Neuron (in vitro differentiated cells): ENCODE results near the gene SERPINA6.

Source experiments
- H2AFZ ChIP-seq: one replicate; pipeline ENCODE4 v1.6.1; 2013; ENCODE audit warnings: low read depth, mild to moderate bottlenecking, inconsistent platforms, low read length, moderate library complexity
- H3K27me3 ChIP-seq: one replicate; pipeline ENCODE4 v1.6.1; 2013; ENCODE audit warnings: low read length; ENCODE audit not compliant: insufficient read depth
- H3K36me3 ChIP-seq: one replicate; pipeline ENCODE4 v1.6.1; 2013; ENCODE audit warnings: low read length; ENCODE audit not compliant: insufficient read depth
- H3K4me1 ChIP-seq: one replicate; pipeline ENCODE4 v1.6.1; 2013; ENCODE audit warnings: low read length; ENCODE audit not compliant: insufficient read depth
- H3K4me3 ChIP-seq: 2 replicates; pipeline ENCODE4 v1.5.1; 2013; ENCODE audit warnings: mild to moderate bottlenecking, low read length, moderate library complexity
- H3K9me3 ChIP-seq: one replicate; pipeline ENCODE4 v1.6.1; 2013; ENCODE audit warnings: low read length

SERPINA6 gene

DNA sequence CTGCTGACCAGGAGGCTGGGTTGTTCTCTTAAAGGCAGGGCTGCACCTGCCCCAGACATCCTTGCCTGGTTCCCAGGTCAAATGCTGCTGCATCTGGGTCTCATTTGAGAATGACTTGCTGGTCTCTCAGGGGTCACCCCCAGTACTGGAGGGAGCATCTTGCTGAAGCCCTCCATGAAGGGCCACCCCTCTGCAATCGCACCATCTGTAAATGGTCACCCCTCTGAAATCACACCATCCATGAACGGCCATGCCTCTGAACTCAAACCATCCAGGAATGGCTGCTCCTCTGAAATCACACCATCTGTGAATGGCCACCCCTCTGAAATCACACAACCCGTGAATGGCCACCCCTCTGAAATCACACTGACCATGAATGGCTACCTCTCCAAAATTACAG is 7.3 kb upstream of the SERPINA6 start:
- Histone ChIP-seq H3K4me3 (no peak overlapping the region), H2AFZ (no peak overlapping the region), H3K9me3 (no peaks in the 10 kb centered on the region), H3K4me1 (no peaks in the 10 kb centered on the region), H3K27me3 (no peaks in the 10 kb centered on the region), H3K36me3 (no peaks in the 10 kb centered on the region)

DNA sequence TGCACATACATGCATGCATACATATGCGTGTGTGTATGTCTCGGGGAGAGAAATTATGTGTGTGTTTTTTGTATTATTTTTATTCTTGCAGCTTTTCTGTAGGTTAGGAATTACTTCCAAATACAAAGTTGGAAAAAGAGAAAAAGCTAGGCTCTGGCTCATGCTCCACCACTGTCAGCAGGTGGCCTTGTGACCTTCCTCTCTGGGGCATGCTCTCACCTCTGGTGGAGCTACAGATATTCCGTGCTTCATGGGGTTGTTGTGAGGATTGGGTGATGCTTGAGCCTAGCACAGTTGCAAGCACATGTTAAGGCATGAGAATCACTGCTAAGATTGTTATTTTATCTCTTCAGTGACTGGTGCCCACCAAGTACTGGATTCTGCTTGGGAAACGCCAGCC is 6.7 kb upstream of the SERPINA6 start:
- no peak overlapping the region for H2AFZ ChIP-seq
- no peaks in the 10 kb centered on the region for H3K4me1 ChIP-seq
- no peaks in the 10 kb centered on the region for H3K36me3 ChIP-seq
- no peak overlapping the region for H3K4me3 ChIP-seq
- H3K9me3 ChIP-seq = no peaks in the 10 kb centered on the region
- no peaks in the 10 kb centered on the region for H3K27me3 ChIP-seq

DNA sequence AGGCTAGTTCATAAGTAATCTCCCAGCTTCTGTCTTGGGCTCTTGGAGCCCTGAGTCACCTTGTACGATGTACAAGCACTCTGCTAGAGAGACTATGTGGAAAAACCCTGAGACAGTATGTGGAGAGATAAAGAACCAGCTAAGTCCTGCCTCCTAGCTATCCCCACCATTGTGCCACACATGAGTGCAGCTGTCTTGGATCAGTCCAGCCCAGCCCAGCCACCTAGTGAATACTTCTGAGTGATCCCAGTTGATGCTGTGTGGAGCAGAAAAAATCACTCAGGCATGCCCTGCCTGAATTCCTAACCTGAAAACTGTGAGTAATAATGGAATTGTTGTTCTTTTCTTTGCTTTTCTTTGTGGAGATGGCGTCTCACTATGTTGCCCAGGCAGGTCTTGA is 5.1 kb upstream of the SERPINA6 start:
- H3K36me3 ChIP-seq = no peaks in the 10 kb centered on the region
- no peak overlapping the region for H3K4me3 ChIP-seq
- no peaks in the 10 kb centered on the region for H3K4me1 ChIP-seq
- H3K9me3 ChIP-seq = no peaks in the 10 kb centered on the region
- no peaks in the 10 kb centered on the region for H3K27me3 ChIP-seq
- H2AFZ ChIP-seq = no peak overlapping the region

DNA sequence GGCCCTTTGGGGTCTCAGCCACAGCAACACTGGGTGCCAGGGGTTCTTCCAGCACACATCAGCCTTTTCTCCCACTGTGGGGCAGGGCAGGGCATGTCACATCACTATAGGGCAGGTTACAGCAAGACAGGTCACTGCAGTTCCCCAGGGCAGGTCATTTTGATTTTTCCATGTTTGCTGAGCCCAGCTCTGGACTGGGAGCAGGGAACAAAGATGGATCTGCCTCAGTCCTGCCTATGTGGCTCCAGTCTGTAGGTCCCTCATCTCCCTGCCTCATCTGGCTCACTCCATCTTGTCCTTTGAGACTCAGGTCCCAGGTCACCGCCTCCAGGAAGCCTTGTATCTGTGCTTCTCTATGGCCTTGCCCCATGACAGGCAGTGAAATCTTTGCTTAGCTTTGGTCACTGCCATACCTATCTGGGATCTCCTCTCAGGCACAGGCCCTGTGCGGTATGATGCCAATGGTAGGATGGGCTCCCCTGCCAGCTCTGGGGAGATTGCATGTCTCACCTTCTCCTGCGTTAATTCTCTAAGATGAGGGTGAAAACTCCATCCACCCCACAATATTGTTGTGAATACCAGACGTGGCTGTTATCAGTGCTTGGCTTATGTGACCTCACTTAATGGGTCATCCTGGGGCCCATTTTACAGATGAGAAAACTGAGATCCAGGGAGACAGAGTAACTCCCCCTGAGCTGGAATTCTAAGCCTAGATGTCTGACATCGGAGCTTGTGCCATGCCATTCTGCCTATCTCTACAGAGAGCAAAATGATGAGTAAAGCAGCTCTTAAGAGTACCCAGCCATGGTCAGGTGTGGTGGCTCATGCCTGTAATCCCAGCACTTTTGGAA is 1.5 kb downstream of the SERPINA6 start:
- Histone ChIP-seq H3K9me3 (no peaks in the 10 kb centered on the region), H3K4me3 (no peak overlapping the region), H3K4me1 (no peaks in the 10 kb centered on the region), H2AFZ (no peak overlapping the region), H3K27me3 (no peaks in the 10 kb centered on the region), H3K36me3 (no peaks in the 10 kb centered on the region)

DNA sequence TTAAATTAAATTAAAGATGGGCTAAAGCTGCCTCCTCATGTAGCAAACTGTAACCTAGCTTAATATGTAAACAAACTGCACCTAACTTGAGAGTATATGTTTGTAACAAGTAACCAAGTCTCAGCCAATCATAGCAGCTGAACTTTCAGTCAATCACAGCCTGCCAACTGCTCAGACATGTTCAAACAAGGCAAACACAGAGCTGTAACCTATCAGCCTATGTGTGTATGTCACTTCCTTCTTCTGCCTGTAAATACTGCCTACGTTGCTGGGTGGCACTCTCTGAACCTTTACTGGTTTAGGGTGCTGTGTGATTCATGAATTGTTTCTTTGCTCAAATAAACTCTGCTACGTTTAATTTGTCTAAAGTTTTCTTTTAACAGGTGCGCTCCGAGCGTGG is 2.9 kb downstream of the SERPINA6 start:
- Histone ChIP-seq H2AFZ (no peak overlapping the region), H3K4me3 (no peak overlapping the region), H3K4me1 (no peaks in the 10 kb centered on the region), H3K27me3 (no peaks in the 10 kb centered on the region), H3K36me3 (no peaks in the 10 kb centered on the region), H3K9me3 (no peaks in the 10 kb centered on the region)

DNA sequence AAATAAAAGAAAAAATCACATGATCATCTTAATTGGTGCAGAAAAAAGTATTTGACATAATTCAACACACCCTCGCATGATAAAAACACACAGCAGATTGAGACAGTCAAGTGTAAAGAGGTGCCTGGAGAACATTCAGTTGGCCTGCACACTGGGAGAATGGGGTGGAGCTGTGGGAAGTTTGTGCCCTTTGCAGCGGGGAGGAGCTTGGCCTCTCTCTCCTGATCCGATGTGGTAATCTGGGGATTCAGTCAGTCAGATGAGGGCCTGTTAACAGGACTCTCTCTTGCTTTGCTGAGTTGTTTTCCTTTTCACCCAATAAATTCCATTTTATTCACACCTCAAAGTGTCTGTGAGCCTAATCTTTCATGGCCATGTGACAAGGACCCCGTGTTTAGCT is 5.9 kb downstream of the SERPINA6 start:
- no peaks in the 10 kb centered on the region for H3K4me1 ChIP-seq
- no peaks in the 10 kb centered on the region for H3K9me3 ChIP-seq
- no peak overlapping the region for H3K4me3 ChIP-seq
- H3K27me3 ChIP-seq = no peaks in the 10 kb centered on the region
- H2AFZ ChIP-seq = no peak overlapping the region
- H3K36me3 ChIP-seq = no peaks in the 10 kb centered on the region

DNA sequence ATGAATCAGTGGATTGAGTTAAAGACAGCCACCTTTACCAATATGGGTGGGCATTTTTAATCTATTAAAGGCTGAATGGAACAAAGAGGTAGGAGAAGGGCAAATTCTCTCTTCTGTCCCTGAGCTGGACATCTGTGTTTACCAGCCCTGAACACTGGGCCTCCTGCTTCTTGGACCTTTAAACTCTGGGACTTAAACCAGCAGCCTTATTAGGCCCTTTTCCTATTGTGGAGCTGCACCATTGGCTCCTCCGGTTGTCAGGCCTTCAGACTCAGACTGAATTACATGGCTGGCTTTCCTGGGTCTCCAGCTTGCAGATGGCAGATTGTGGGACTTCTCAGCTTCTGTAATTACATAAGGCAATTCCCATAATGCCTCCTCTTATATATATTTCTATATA is 6.4 kb downstream of the SERPINA6 start:
- no peaks in the 10 kb centered on the region for H3K9me3 ChIP-seq
- H3K4me3 ChIP-seq = no peak overlapping the region
- no peaks in the 10 kb centered on the region for H3K4me1 ChIP-seq
- no peaks in the 10 kb centered on the region for H3K36me3 ChIP-seq
- no peaks in the 10 kb centered on the region for H3K27me3 ChIP-seq
- H2AFZ ChIP-seq = no peak overlapping the region

DNA sequence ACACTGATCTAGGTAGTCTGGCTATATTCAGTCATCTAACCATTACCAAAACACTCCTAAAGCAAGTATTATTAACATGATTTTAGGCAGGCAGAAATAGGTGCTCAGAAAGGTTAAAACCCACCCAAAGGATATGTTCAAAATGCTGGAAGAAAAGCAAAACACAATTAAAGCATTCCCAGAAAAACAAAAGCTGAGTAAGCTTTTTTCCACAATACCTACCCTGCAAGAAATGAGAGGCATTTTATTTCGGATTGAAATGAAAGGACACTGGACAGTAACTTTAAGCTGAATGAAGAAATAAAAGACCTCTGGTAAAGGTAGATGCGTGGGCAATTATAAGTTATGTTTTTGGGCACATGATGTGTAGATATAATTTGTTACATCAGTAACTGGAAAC is 8.2 kb downstream of the SERPINA6 start:
- Histone ChIP-seq H3K36me3 (no peaks in the 10 kb centered on the region), H3K4me1 (no peaks in the 10 kb centered on the region), H2AFZ (no peak overlapping the region), H3K9me3 (no peaks in the 10 kb centered on the region), H3K27me3 (no peaks in the 10 kb centered on the region), H3K4me3 (no peak overlapping the region)

DNA sequence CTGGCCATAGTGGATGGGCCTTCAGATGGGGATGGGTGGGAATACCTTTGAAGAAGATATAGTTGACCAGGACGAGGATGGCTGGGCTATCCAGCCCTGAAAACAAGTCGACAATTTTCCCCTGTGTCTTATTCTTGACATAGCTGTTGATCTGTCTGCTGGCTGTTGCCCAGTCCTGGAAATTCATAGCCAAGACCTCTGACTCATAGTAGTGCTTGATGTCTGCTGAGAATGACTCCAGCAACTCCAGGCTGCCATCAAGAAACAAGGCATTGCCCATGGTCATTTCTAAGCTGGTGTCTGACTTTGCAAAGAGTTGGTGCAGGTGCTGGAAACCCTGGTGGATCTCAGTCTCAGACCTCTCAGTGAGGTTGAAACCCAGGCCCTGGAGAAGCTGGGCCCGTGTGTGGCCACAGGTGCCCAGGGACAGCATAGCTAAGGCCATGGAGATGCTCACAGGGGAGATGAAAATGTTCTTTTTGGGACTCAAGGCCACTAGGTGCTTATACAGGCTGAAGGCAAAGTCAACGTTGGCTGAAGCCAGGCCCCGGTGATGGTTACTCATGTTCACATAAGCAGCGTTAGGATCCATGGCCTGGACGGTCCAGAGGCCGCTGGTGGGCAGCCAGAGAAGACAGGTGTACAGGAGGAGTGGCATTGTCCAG is 9.0 kb downstream of the SERPINA6 start:
- Histone ChIP-seq H3K4me1 (no peaks in the 10 kb centered on the region), H3K27me3 (no peaks in the 10 kb centered on the region), H2AFZ (no peak overlapping the region), H3K36me3 (no peaks in the 10 kb centered on the region), H3K4me3 (no peak overlapping the region), H3K9me3 (no peaks in the 10 kb centered on the region)

DNA sequence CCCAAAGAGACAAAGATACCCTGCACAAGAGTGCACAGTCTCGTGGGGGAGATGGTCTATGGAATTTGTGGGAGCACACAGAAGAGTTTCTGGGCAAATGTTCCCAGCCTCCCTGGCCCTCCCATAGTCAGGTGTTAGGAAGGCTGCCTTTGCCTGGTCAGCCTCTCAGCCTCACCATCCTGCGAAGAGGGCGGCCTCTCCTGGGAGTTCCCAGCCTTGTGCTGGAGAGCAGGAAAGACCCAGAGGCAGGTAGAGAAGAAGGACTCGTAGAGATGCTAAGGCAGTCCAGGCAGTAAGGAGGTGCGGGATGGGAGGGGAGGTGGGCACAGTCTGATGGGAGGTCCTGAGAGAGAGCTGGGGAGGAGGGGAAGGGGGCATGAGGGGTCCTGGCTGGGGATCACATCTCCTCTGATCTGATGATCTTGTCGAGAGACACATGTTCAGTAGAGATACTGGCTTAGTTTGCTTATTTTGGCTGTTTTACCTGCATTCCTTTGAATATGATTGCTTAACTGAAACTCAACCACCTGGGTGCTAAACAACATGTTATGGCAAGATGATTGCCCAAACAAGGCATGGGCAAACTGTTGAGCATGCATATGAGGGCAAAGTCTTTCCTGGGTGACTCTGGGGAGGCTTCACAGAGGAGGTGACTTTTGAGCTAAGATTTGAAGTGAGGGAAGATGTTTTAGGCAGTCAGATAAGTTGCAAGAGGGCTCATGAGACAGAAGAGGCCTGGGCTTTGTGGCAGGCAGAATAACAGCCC is 10.5 kb downstream of the SERPINA6 start:
- H3K36me3 ChIP-seq = no peaks in the 10 kb centered on the region
- H3K4me3 ChIP-seq = no peak overlapping the region
- H3K4me1 ChIP-seq = no peaks in the 10 kb centered on the region
- H3K27me3 ChIP-seq = no peaks in the 10 kb centered on the region
- no peak overlapping the region for H2AFZ ChIP-seq
- no peaks in the 10 kb centered on the region for H3K9me3 ChIP-seq

DNA sequence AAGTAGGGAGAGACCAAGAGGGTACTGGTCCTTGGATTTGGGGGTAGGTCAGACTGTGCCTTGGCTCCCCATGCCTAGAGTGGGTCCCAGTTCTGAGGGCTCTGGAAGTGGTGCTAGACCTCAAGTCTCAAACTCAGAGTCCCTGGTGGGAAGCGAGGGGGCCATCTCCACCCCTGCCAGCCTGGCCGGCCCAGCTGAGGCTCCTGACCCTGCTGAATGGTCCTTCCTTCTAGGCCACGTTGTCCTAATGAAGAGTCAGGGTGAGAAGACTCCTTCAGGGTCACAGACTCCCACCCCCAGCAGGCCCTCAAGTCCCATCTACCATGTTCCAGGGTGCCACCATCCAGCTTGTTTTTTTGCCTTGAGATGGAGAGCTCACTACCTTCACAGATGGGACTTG is 12.9 kb downstream of the SERPINA6 start:
- Histone ChIP-seq H3K4me1 (no peaks in the 10 kb centered on the region), H3K9me3 (no peaks in the 10 kb centered on the region), H3K4me3 (no peak overlapping the region), H3K27me3 (no peaks in the 10 kb centered on the region), H2AFZ (no peak overlapping the region), H3K36me3 (no peaks in the 10 kb centered on the region)

DNA sequence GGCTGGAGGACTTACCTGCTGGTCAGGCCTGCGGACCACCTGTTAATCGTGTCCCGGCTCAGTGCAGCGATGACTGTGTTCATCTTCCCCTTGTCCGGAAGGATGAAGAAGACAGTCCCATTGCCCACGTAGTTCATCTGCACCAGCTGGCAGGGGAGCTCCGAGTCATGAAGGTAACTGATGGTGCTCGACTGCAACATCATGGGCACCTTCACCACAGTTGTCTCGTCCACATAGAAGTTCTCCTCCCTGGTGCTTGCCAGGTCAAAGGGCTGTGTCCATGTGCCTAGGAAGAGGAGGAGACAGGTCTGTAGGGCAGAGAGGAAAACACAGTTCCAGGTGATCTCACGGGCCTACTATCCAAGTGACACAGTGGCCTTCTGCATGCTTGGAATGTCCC is 13.4 kb downstream of the SERPINA6 start:
- Histone ChIP-seq H3K4me3 (no peak overlapping the region), H3K9me3 (no peaks in the 10 kb centered on the region)

DNA sequence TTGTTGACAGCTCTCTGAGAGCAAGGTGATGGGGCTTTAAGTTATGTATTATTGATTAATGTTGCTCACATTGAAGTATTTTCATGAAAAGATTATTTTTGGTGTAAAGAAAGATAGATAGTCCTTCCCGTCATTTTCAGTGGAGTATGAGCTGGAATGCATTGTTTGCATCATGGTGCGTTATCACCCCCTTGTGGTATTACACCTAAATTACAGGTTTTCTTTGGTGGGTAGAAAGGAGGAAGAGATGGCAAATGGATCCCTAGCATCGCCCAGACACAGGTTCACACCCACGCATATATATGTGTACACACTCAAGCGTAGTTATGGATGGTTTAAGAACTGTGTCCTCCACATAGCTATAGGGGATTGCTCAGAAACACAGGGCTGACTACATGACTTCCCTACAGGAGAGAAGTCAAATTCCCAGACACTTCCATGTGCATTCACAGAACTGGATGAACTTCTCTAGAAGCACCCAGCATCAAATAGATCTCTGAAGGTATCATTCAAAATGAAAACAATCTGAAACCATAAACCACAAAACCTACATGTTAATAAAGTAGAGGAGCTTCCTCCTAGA is 15.6 kb downstream of the SERPINA6 start:
- no peaks in the 10 kb centered on the region for H3K4me1 ChIP-seq
- no peaks in the 10 kb centered on the region for H3K27me3 ChIP-seq
- H2AFZ ChIP-seq = no peak overlapping the region
- no peak overlapping the region for H3K4me3 ChIP-seq
- H3K9me3 ChIP-seq = no peaks in the 10 kb centered on the region
- H3K36me3 ChIP-seq = no peaks in the 10 kb centered on the region

More for the DNA sequence above, 13.4 kb downstream of the SERPINA6 start:
- Histone ChIP-seq H3K36me3 (no peaks in the 10 kb centered on the region), H2AFZ (no peak overlapping the region), H3K27me3 (no peaks in the 10 kb centered on the region), H3K4me1 (no peaks in the 10 kb centered on the region)
